Brain microvascular endothelial cell (primary cell): Measurements from ENCODE around the gene SPSB4.

Experiments
- DNase-seq: peaks from one replicate; pipeline ENCODE4 v3.0.0-alpha.2; 2020
- H3K27ac ChIP-seq: fragments of 250-450 bp; sonication (Bioruptor Pico); 2 replicates; pipeline ENCODE4 v1.5.1; 2020; ENCODE audit warnings: mild to moderate bottlenecking, moderate library complexity
- H3K27me3 ChIP-seq: fragments of 250-450 bp; sonication (Bioruptor Pico); replicated peaks from 2 replicates; pipeline ENCODE4 v1.5.1; 2020; ENCODE audit warnings: mild to moderate bottlenecking
- H3K36me3 ChIP-seq: fragments of 250-450 bp; sonication (Bioruptor Pico); replicated peaks from 2 replicates; pipeline ENCODE4 v1.5.1; 2020; ENCODE audit warnings: mild to moderate bottlenecking
- H3K4me3 ChIP-seq: 2 replicates; pipeline ENCODE4 v1.5.1; 2011; ENCODE audit warnings: low read depth, mild to moderate bottlenecking, control low read depth, low read length, moderate library complexity
- in situ Hi-C: cut with HindIII; loops from 2 replicates; pipeline ENCODE4 v1.10.0; 2017; ENCODE audit warnings: low sequenced_read_pairs, low pct_ligation_motif_present
- TF ChIP-seq, protein P1 (sequence below): IDR thresholded peaks from 2 replicates; pipeline ENCODE4 v1.5.1; 2011; ENCODE audit warnings: low read depth, mild to moderate bottlenecking, moderate library complexity, low read length, control low read depth, inconsistent platforms; ENCODE audit errors: missing control alignments

Gene SPSB4

DNA sequence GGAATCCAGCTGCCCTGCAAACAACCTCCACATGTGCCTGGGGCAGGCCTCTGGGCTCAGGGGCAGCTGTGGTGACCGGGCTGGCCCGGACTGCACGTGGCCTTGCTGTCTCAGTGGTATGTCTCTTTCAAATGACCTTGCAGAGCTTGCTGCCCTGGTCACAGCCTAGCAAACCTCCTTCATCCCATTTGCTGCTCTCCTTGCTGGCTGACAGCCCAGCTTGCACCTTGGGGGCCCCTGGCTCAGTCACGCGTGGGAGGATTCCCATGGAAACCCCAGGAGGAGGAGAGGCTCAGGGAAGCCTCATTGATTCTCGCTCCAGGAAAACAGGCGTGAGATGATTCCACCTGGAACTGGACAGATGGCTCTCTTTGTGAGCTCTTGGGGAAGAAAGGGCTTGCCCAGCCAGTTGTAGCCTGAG is 5.6 kb downstream of the SPSB4 start:
- H3K27me3 ChIP-seq: peaks cover 19% of the 10 kb centered on the region
- in situ Hi-C loops: no loop called here

DNA sequence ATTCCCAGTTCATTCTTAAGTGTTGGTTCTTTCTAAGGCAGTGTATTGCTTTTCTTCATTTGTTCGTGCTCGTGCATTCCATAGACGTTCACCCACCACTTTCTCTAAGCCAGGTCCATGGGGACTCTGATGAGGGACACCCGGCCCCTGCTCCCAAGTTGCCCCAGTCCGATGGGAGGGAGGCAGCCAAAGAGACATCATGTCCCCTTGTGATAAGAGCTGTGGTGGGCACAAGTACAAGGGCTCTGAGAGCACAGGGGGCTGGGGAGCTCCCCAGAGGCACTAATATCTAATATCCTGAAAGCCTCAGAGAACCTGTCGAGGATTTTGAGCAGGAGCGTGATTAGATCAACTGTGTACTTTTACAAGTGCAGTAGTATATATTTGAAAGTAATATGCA is 6.3 kb downstream of the SPSB4 start:
- in situ Hi-C loops: no loop called here
- DNase-seq: no peak

More for the DNA sequence above, 5.6 kb downstream of the SPSB4 start:
- TF ChIP-seq, protein P1, sequence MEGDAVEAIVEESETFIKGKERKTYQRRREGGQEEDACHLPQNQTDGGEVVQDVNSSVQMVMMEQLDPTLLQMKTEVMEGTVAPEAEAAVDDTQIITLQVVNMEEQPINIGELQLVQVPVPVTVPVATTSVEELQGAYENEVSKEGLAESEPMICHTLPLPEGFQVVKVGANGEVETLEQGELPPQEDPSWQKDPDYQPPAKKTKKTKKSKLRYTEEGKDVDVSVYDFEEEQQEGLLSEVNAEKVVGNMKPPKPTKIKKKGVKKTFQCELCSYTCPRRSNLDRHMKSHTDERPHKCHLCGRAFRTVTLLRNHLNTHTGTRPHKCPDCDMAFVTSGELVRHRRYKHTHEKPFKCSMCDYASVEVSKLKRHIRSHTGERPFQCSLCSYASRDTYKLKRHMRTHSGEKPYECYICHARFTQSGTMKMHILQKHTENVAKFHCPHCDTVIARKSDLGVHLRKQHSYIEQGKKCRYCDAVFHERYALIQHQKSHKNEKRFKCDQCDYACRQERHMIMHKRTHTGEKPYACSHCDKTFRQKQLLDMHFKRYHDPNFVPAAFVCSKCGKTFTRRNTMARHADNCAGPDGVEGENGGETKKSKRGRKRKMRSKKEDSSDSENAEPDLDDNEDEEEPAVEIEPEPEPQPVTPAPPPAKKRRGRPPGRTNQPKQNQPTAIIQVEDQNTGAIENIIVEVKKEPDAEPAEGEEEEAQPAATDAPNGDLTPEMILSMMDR: no peak
- Histone ChIP-seq H3K27ac (no peak overlapping the region), H3K36me3 (no peaks in the 10 kb centered on the region), H3K4me3 (no peak overlapping the region)
- no peak for DNase-seq

DNA sequence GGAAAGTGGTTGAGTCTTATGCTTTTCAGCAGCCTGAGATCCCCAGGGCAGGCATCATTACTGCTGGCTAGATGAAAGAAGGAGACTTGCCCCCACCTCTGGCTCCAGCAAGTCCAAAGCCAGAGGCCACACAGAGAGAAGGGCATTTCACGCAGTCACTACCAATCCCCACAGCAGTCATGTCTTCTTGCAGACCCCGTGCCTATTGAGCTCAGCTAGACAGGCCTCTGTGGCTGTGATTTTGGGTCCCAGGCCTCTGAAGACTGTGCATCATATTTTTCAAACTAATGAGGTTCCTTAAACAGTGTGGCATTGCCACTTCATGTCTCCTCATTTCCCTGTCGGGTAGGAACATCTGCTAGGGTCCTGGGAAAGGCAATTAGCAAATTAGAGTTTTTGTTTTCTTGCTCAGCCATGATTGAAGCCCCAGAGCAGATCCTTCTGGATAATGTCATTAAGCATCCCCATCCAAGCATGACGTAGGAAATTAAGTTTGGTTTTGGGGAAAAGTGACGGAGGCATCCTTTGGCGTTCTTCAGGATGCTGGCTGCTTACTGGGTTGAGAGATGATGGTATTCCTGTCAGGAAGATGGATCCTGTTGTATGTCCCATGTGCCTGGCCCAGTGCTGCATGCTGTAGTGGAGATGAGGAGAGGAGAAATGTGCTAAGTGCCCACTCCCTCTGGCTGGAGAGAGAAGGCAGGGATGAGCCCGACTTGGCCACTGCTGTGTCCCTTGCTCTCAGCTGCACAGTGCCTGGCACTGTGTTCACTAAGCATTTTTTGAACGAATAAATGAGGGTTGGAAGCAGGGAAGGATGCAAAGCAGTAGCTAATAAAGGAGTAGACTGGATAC is 7.0 kb downstream of the SPSB4 start:
- peaks cover 7% of the 10 kb centered on the region for H3K27me3 ChIP-seq
- TF ChIP-seq, protein P1: no peak
- H3K27ac ChIP-seq: no peak overlapping the region
- no peak for DNase-seq
- H3K36me3 ChIP-seq: no peaks in the 10 kb centered on the region
- no peak overlapping the region for H3K4me3 ChIP-seq
- in situ Hi-C loops: no loop called here

More for the DNA sequence above, 6.3 kb downstream of the SPSB4 start:
- Histone ChIP-seq H3K27ac (no peak overlapping the region), H3K27me3 (peaks cover 12% of the 10 kb centered on the region), H3K36me3 (no peaks in the 10 kb centered on the region), H3K4me3 (no peak overlapping the region)
- TF ChIP-seq, protein P1: no peak

DNA sequence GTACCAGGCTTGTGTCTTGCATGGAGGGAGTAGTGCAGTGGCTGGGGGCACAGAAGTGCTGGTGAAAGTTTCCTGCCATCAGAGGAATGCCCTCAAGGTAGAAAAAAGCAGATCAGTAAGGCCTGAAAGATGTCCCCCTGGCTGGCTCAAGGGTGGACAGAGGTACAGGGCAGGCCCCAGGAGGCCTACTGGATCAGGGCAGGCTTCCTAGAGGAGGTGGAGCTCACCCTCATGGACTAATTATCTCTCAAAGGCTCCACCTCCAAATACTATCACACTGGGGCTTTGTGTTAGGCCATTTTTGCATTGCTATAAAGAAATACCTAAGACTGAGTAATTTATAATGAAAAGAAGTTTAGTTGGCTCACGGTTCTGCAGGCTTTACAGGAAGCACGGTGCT is 7.8 kb downstream of the SPSB4 start:
- TF ChIP-seq, protein P1: no peak
- Histone ChIP-seq H3K36me3 (no peaks in the 10 kb centered on the region), H3K27ac (no peak overlapping the region), H3K4me3 (no peak overlapping the region), H3K27me3 (peaks cover 3% of the 10 kb centered on the region)
- no peak for DNase-seq
- in situ Hi-C loops: no loop called here

DNA sequence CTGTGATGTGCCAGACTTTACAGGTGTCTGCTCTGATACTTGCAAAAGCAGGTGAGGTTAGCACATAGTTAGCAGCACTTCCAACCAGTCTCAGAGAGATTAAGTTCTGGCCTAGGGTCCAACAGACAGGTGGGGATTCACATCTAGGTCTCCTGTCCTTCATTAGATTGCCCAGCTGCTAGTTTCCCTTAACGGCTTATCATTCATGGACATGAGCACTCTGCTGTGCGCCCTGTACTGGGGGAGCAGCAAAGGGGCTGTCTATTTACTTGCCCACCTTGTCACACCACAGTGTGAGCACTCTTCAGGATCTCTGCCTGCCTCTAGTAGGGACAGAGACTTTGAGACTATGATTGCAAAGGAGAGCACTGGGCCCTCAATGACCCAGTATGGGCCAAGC is 8.7 kb downstream of the SPSB4 start:
- Histone ChIP-seq H3K36me3 (no peaks in the 10 kb centered on the region), H3K27ac (no peak overlapping the region), H3K27me3 (peaks cover 1% of the 10 kb centered on the region), H3K4me3 (no peak overlapping the region)
- in situ Hi-C loops: no loop called here
- TF ChIP-seq, protein P1: no peak
- no peak for DNase-seq
